HG03460 (cell line): ENCODE results near the gene C1orf159.
"Not testable (repeated sequence)": the region's sequence is repeated elsewhere in the genome, so short reads cannot be mapped to it uniquely, and the experiment has no call there.

ENCODE experiments used
- ATAC-seq: cut with Tn5 transposase; IDR thresholded peaks from one replicate; pipeline ENCODE4 v1.9.1; 2021; ENCODE audit not compliant: unreplicated experiment

Gene C1orf159

GRCh38 chr1:1150100-1150499 is 34.2 kb upstream of the C1orf159 start:
- no peak for ATAC-seq

- ATAC-seq: no peak
Observed at GRCh38 chr1:1149416-1149815, 33.5 kb upstream of the C1orf159 start.

- ATAC-seq: no peak
Observed at GRCh38 chr1:1148569-1148968, 32.7 kb upstream of the C1orf159 start.

GRCh38 chr1:1148061-1148460 is 32.2 kb upstream of the C1orf159 start:
- ATAC-seq: no peak

GRCh38 chr1:1146596-1146995 is 30.7 kb upstream of the C1orf159 start:
- ATAC-seq: no peak

- ATAC-seq: no peak
Observed at GRCh38 chr1:1146026-1146425, 30.1 kb upstream of the C1orf159 start.

GRCh38 chr1:1145547-1145914 is 29.6 kb upstream of the C1orf159 start:
- no peak for ATAC-seq

GRCh38 chr1:1144843-1145546 is 29.1 kb upstream of the C1orf159 start:
- no peak for ATAC-seq

GRCh38 chr1:1144122-1144842 is 28.4 kb upstream of the C1orf159 start:
- peak; percentile 67 for ATAC-seq

- ATAC-seq: no peak
Observed at GRCh38 chr1:1143636-1144035, 27.7 kb upstream of the C1orf159 start.

- no peak for ATAC-seq
Observed at GRCh38 chr1:1142844-1143243, 27.0 kb upstream of the C1orf159 start.

- not testable (repeated sequence) for ATAC-seq
Observed at GRCh38 chr1:1142352-1142751, 26.5 kb upstream of the C1orf159 start.

GRCh38 chr1:1141911-1142250 is 26.0 kb upstream of the C1orf159 start:
- no peak for ATAC-seq

- ATAC-seq: no peak
Observed at GRCh38 chr1:1141244-1141910, 25.5 kb upstream of the C1orf159 start.

- no peak for ATAC-seq
Observed at GRCh38 chr1:1140673-1141072, 24.8 kb upstream of the C1orf159 start.

- ATAC-seq: peak; percentile 66
Observed at GRCh38 chr1:1137256-1138045, 21.6 kb upstream of the C1orf159 start.

- peak; percentile 33 for ATAC-seq
Observed at GRCh38 chr1:1136547-1137230, 20.8 kb upstream of the C1orf159 start.

- no peak for ATAC-seq
Observed at GRCh38 chr1:1135339-1136136, 19.6 kb upstream of the C1orf159 start.

GRCh38 chr1:1134300-1134970 is 18.5 kb upstream of the C1orf159 start:
- no peak for ATAC-seq
